ENCODE measurements around the gene PPP1R7.

- no peak for TF ChIP-seq RAD21 (IDR thresholded peaks at IDR 0.05; ENCODE audit: low read depth)
- no peak for TF ChIP-seq YY1 (IDR thresholded peaks at IDR 0.05; ENCODE audit: low read depth)
- no peak for TF ChIP-seq REST (IDR thresholded peaks at IDR 0.05; ENCODE audit: low read depth)
These were observed 56.9 kb downstream of the PPP1R7 start for GRCh38 chr2:241207151-241207550.

Measured in Ishikawa (cell line).